Esophagus squamous epithelium (tissue), 4 donors: ENCODE data around the gene ADARB2.

Experiments
- CTCF ChIP-seq, 6 experiments: fragments of 450-650 bp in 4 of 6; fragments of 200-600 bp in 2 of 6; sonication (generic) in 2 of 6; IDR thresholded peaks; one replicate each; pipeline ENCODE4 v1.5.1; 2016 to 2019; ENCODE audit warnings: antibody characterized with exemption in 6 of 6, mild to moderate bottlenecking in 4 of 6, moderate library complexity in 4 of 6
- POLR2A ChIP-seq, 4 donors: fragments of 450-650 bp; IDR thresholded peaks; one replicate each; pipeline ENCODE4 v1.6.1; 2017; ENCODE audit warnings: antibody characterized with exemption in 4 of 4, mild to moderate bottlenecking in 4 of 4, moderate library complexity in 3 of 4

- TF ChIP-seq CTCF (IDR thresholded peaks at IDR 0.05) (no peak), POLR2A (IDR thresholded peaks at IDR 0.05) (no peak)
These were observed 480.1 kb downstream of the ADARB2 start for GRCh38 chr10:1257274-1257673.
